NCI-H146 (cell line): ENCODE data around the gene LIPN.
"Not testable (repeated sequence)": the region's sequence is repeated elsewhere in the genome, so short reads cannot be mapped to it uniquely, and the experiment has no call there.

Source experiments
- DNase-seq: peaks from one replicate; lab custom pipeline; 2025; lab: John Stamatoyannopoulos, UW

The LIPN gene, protein sequence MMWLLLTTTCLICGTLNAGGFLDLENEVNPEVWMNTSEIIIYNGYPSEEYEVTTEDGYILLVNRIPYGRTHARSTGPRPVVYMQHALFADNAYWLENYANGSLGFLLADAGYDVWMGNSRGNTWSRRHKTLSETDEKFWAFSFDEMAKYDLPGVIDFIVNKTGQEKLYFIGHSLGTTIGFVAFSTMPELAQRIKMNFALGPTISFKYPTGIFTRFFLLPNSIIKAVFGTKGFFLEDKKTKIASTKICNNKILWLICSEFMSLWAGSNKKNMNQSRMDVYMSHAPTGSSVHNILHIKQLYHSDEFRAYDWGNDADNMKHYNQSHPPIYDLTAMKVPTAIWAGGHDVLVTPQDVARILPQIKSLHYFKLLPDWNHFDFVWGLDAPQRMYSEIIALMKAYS

DNA sequence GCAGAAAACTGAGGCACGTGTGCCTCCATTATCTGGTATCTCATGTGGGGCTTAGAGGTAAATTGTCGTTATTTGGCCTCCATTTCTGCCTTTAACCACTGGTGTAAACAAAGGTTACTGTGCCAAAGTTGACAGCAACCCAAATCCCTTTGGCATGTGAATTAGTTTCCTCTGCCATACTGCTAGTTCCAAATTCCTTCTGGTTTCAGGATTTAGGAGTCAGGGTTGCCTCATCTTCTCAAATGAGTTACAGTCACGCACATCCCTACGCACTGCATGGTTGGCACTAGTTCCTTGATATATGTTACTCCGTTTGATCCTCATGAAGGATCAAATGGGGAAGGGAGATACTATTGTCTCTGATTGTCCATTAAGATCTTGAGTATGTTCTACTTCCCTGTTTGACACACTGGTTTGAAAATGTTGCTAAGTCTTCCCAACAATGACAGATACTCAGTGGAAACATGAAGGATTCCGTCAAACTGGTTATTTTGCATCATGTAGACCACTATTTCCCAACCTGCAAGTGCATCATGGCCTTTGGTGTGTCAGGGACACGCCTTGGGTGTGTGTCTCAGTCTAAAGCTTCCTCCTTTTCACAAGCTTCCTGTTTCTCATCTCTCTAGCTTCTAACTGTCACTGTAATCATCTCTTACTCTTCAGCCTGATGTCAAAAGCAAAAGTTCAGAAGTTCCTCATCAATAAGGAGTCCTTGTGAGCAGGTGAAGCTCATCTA is at the start of gene LIPN:
TSS of gene LIPN (plus strand) at position 655 of the 736 bp plus-strand sequence. CDS start 1,386 bp downstream, outside the sequence.
- no peak for DNase-seq

DNA sequence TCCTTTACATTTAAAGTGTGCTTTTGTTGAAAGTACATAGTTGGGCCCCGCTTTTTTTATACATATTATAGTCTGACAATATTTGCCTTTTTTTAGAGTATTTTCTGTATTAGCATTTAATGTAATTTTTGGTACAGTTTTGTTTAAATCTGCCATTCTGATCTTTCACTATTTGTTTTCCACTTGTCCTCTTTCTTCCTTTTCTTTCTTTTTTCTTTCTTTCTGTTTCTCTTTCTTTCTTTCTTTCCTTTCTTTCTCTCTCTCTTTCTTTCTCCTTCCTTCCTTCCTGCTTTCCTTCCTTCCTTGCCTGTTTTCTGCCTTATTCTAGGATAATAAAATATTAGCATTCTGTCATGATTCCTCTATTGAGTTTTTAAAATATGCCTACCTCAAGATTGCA is 44.3 kb upstream of the LIPN start:
- no peak for DNase-seq

DNA sequence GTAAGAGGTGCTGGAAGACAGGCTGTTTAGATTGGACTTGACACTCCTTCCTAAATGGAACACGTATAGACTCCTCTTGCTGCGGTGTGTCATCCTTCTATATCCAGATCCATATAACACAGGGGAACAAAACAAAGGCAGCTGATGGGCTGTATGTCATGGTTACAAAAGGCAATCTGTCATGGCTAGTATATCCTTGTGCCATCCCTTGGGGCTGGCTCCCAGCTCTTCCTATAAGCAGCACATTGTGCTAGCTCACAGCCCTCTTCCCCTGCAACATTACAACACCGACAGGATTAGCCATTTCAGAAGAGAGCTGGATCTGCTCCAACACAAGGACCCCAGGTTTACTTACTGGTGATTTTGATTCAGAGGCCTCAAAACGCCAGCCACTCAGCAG is 38.4 kb upstream of the LIPN start:
- DNase-seq = peak; percentile 5

DNA sequence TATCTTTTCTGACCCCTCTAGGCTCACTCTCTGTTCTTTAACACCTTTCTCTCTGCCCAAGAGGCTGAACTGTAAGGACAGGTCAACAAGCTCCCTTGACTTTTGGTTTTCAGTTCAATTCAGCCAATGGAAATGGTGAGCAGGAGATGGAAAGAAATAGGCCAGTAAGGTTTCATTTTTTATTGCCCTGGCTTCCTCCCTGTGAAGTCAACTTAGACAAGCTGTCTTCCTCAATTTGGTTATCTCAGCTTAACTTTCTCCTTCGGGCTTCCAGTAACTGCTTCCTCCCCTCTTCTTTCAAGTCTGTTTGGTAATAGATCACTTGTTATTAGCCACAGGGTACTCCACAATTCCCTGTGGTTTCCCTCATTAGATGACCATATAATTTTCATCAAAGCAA is 34.0 kb upstream of the LIPN start:
- peak; percentile 22 for DNase-seq

DNA sequence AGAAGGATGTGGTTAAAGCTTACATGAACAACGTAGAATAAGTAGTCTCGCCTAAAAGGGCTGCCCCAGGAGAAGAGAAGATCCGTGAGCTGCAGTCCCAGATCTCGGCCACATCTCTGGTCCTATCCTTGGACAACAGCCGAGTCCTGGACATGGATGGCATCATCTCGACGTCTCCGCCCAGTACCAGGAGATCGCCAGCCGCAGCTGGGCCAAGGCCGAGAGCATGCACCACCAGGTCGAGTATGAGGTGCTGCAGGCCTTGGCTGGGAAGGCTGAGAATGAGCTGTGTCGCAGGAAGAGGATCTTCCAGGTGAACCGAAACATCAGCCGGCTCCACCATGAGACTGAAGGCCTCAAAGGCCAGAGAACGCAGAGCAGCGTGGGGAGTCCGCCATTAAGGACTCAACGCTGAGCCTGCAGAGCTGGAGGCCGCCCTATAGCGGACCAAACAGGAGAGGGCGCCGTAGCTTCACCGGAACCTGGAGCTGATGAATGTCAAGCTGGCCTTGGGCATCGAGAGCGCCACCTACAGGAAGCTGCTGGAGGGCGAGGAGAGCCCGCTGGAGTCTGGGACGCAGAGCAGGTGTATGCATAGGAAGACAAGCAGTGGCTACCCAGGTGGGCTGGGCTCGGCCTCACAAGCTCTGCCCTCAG is 31.6 kb upstream of the LIPN start:
- DNase-seq = peak; percentile 4

DNA sequence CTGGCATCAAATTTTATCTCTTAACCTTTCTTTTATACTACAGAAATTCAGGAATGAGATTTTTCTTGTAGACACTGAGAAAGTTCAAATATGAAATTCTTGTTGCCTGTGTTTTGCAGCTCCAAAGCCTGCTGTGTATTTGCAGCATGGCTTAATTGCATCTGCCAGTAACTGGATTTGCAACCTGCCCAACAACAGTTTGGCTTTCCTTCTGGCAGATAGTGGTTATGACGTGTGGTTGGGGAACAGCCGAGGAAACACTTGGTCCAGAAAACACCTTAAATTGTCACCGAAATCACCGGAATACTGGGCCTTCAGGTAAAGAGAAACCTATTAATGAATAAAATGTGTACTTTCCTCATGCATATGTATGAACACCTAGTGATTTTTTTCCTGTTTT is 29.0 kb upstream of the LIPN start:
- peak; percentile 12 for DNase-seq

DNA sequence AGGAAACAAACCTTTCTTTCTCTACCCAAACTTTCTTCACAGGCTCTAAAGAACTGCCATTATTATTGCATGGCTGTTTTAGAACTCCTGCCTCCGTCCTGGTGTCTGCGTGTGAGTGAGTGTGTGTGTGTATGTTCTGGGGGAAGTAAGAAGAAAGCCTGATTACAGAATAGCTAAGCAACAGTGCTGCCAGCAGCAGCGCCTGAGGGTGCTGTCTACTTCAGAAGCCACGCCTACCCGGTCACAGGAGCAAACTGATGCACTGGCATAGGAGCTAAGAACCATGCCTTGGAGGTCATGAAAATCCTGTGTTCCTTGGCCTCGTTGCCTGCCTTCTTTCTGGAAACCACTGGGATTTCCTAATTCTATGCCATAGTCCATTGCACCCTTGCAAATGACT is 28.5 kb upstream of the LIPN start:
- peak; percentile 81 for DNase-seq

DNA sequence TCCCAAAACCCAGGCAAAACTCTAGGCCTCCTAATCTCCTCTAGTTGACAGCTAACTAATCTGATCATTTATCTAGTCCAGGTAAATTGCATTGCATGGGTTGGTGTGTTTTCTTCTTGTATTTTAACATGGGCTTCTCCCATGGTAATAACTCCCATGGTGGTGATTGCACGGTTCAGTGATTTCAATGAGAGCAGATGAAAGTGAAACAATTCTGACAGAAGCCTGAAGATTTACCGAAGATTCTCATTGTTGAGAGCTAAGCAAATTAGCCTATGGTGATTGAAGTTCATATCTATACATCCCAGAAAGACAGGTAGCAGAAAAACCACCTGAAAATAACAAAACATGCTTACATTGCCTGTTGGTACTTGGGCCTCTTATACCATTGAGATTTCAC is 26.6 kb upstream of the LIPN start:
- DNase-seq = no peak

DNA sequence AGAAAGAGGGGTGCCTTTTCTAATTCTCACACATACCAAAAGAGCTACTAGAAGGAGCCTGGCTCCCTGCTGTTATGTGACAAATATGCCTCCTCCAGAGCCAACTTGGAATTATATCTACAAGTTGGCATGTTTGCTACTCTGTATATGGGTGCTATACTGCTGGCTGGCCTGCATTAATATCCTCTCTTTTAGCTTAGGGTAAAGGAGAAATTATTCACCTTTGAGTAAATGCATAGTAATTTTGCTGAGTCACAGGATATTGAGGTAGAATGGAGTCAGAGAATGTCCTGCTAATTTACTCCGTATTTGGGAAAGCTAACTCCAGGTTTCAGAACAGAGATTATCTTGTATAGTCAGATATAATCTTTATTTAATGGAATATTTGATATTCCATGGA is 24.2 kb upstream of the LIPN start:
- no peak for DNase-seq

DNA sequence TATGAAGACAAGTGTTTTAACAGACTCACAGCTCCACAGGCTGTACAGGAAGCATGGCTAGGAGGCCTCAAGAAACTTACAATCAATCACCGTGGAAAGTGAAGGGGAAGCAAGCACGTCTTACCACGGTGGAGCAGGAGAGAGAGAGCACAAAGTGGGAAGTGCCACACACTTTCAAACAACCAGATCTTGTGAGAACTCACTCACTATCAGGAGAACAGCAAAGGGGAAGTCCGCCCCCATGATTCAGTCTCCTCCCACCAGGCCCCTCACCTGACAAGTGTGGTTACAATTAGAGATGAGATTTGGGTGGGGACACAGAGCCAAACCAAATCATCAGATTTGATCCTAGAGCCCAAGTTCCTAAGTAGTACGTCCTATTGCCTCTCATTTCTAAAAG is 17.9 kb upstream of the LIPN start:
- DNase-seq = not testable (repeated sequence)

DNA sequence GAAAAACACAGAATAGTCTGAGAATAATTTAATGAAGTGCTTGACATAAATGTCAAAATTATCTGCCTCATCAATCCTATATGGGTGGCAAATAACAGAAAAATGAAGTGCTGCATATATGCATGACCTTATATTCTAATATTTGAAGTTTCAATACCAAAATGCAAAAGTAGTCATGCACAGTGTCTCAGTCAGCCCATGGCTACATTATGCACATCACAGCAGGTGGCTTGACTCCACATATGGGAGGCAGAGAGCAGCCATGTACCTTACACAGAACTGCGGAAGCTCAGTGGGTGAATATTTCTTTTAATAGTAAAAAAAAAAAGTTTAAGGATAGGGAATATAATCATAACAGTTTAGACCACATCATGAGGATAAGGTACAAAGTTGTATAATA is 17.4 kb upstream of the LIPN start:
- DNase-seq = no peak

DNA sequence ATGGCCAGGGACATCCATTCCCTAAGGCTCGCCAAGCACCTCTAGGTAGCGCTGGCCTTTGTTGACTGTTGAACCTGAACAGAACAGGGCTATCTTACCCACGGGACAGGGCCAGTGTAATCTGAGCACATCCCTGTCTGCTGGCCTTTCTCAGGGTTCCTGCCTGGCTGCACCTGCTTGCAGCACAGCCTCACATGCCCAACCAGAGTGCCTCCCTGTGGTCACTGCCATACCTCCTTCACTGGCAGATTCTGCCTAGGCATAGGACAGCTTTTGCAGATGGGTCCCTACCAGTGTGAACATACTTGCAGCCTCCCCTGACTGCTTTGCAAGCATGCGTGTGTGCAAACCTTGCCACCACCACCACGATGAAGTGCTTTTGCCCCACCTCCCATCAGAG is 15.8 kb upstream of the LIPN start:
- DNase-seq = peak; percentile 25

DNA sequence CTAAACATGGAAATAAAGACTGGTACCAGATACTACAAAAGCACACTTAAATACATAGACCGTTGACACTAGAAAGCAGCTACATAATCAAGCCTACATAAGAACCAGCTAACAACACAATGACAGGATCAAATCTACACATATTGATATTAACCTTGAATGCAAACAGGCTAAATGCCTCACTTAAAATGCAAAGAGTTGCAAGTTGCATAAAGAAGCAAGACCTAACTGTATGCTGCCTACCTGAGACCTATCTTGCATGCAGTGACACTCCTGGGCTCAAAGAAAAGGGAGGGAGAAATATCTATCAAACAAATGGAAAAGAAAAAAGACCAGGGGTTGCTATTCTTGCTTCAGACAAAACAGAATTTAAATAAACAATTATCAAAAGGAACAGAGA is 14.2 kb upstream of the LIPN start:
- DNase-seq = no peak

DNA sequence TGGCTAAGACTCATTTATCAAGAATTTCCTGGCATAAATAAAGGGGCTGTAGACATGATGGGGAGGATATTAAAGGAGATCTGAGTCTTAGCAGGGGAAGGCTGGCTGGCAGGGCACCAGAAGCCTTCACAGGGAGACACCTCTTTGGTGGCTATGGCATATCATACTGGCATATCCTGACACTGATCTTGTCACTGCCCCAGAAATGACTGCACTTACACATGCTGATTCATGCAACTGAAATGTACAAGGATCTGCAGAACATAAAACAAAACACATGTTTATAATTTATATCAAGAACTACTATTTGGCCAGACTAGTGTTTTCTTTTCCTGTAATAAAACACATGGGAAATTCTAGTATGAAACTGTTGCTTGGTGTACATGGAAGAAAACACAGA is 5.5 kb upstream of the LIPN start:
- DNase-seq = no peak

DNA sequence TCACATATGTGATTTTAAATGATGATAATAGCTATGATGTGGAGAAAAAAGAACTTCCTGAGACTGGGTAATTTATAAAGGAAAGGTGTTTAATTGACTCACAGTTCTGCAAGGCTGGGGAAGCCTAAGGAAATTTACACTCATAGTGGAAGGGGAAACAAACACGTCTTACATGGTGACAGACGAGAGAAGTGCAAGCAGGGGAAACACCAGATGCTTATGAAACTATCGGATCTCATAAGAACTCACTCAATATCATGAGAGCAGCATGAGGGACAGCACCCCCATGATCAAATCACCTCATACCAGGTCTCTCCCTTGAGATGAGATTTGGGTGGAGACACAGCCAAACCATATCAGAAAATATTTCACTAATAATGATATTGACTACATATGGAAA is 4.1 kb upstream of the LIPN start:
- DNase-seq = no peak

DNA sequence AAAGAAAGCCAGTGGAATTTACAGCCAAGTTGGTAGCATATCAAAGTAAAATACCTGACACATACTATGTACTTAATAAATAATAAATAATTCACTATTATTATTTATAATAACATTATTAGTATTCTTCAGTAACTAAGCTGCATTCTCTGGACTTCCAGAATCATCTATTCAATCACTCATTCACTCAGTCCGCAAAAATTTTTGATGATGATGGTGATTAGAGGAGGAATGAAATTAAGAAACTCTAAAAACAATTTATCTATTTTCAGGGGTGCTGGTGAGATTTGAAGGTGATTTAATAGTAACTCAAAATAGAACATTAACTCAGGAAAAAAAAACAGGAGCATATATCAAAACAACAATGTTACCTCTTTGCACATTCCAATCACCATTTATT is 3.2 kb upstream of the LIPN start:
- no peak for DNase-seq

DNA sequence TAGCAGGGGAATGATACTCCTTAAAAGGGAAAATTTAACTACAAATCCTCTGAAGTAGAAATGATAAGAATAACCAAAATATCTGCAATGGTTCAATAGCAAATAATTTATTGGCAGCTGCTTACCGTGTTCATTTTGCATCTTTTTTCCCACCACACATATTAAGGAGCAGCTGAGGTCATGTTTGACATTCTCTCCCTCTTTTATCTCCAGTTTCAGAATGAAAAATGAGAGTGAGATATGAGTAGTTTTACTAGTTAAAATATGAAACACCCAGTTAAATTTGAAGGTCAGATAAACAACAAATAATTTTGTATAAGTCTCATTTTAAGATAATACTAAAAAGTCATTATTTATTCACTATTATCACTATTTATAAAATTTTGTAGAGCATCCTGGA is 3.1 kb downstream of the LIPN start:
- DNase-seq = no peak

DNA sequence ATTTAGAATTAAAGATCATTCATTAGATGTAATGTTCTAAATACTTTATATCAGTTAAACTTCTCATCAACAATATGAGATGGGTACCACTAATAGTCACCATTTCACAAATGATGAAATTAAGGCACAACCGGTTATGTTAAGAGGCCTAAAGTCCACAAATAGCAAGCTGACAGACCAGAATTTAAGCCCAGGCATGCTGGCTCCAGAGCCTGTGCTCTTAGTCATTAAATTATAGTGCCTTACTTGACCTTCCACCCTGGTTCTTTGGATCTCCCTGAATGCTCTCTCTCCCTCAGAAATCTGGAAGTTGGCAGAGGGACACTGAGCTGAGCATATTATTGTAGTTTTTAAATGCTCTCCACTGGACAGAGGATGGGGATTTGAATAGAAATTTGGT is 3.6 kb downstream of the LIPN start:
- no peak for DNase-seq

DNA sequence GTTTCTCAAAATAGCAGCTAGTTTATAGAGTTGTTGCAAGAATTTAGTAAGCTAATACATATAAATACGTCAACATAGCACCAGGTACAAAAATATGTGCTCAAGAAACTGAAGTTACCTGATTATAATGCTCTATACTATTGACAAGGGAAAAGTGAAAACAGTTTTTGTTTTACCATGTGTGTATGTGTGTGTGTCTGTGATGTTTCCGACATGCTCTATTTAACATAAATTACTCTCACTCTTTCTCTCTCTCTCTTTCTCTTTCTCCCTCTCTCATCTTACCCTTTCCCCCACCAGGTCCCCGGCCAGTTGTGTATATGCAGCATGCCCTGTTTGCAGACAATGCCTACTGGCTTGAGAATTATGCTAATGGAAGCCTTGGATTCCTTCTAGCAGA is 4.3 kb downstream of the LIPN start:
- no peak for DNase-seq

DNA sequence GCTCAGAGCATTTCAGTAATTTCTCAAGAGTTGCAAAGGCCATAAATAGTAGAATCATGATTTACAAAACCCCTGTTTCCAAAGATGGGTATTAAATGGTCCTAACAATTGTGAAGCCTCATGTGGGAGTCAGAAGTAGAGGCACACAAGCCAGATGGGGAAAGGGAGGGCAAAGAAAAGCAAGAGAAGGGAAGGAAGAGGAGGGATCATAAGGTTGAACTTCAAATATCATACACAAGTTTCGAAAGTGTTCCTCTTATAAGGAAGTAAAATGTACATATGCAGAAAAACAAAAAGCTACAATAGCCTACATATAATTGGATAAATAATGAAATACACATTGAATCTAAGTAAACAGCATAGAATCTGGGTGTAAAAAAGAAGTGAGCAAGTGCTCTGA is 6.0 kb downstream of the LIPN start:
- DNase-seq = no peak

DNA sequence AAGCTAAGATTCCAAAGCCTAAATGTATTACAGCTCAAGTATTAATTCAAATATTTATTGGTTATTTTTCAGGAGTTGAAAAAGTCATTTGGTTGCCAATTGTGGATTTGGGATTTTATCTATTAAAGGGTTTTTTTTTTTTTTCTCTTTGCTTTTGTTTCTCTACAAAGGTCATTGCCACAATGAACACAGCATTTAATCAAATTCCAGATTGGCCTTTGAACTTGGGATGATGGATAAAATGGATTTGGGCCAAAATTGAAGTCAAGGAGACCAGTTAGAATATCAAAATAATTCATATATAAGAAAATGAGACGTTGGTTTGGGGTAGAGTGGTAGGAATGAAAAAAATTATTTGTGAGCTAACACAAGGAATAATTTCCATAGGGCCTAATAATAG is 9.6 kb downstream of the LIPN start:
- no peak for DNase-seq

DNA sequence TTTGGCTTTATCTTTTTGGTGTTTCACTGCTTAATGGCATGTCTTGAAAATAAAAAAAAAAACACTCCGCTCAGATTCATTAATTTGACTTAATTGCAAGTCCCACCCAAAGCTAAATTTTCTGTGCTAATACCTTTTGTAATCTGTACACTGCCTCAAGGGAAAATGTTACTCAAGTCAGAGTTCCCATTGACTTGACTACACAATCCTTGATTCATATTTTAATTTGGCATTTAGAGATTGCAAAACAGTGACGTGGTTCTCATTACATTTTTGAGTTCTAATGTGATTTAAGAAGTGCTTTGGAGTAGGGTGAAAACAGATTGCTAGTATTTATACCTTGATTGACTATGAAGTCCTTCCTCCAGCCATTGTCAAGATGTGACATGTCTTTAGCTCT is 21.4 kb downstream of the LIPN start:
- DNase-seq = no peak

DNA sequence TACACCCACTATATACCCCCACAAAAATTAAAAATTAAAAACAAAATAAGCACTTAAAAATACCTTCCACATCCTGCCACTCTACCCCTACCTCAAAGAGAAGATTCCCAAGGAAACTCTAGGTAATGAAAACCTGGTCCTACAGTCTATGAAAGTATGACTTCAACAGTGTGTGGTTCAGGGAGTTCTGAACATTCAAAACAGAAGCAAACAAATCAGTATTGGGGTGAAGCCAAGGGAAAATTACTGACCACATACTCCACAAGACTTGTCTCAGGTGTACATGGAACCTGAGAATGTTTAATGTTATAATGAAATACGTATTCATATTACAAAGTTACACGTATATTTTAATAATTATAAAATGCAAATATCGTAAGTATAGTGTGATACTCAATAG is 22.4 kb downstream of the LIPN start:
- no peak for DNase-seq
